GM12878 (cell line): ENCODE measurements around the gene CD300E. TPM values are rescaled to one million over a fixed set of nuclear protein-coding genes. Genes with fewer than 3 reads are reported as not detected.
A peak's percentile ranks its signal among the peaks of the same experiment; 100 is the strongest.

Experiments used
- BRCA1 ChIP-seq: IDR thresholded peaks from 2 replicates; pipeline ENCODE4 v1.6.1; 2011; ENCODE audit warnings: low read depth, low read length, improper control_type of control experiment
- LARP7 ChIP-seq: fragments of 450-650 bp; IDR thresholded peaks from 2 replicates; pipeline ENCODE4 v1.6.1; 2017; ENCODE audit warnings: mild to moderate bottlenecking
- MEF2B ChIP-seq: fragments of 450-650 bp; IDR thresholded peaks from 2 replicates; pipeline ENCODE4 v1.6.1; 2018; ENCODE audit warnings: mild to moderate bottlenecking, moderate library complexity; ENCODE audit not compliant: partially characterized antibody, poor library complexity, severe bottlenecking
- MLLT1 ChIP-seq: fragments of 450-650 bp; IDR thresholded peaks from 2 replicates; pipeline ENCODE4 v1.6.1; 2016; ENCODE audit warnings: mild to moderate bottlenecking
- YY1 ChIP-seq: IDR thresholded peaks from 2 replicates; pipeline ENCODE4 v1.6.1; 2011; ENCODE audit warnings: low read depth, mild to moderate bottlenecking, low read length
- ZNF384 ChIP-seq: IDR thresholded peaks from 2 replicates; pipeline ENCODE4 v1.6.1; 2012; ENCODE audit warnings: low read depth, mild to moderate bottlenecking, low read length, improper control_type of control experiment, borderline replicate concordance
- polyA plus RNA-seq, 11 experiments: library from polyadenylated mRNA; depleted of rRNA in 4 of 11; unstranded in 6 of 11; stranded (reverse) in 5 of 11; fragments of >200 nt; fragmentation: Nextera tagmentation in 4 of 11; fragmentation: Illumina TruSeq in 1 of 11; extraction: Ambion mirVana in 4 of 11; extraction: Trizol in 1 of 11; gene quantifications; 1 replicate in 1 of 11; 2 replicates in 10 of 11; pipeline versions ENCODE4 v1.2.1 to v1.2.3, GENCODE V29; 2011 to 2016; ENCODE audit warnings: inconsistent platforms in 2 of 11, missing spikeins in 2 of 11, low read depth in 1 of 11
- total RNA-seq, 4 experiments: library from RNA; depleted of rRNA in 3 of 4; stranded (reverse); fragments of >200 nt in 3 of 4; fragmentation: Illumina TruSeq in 1 of 4; extraction: Trizol in 1 of 4; gene quantifications; 2 replicates each; pipeline versions ENCODE4 v1.2.1 to v1.2.3, GENCODE V29; 2013 to 2021
- TF ChIP-seq, protein P1 (sequence below): fragments of 450-650 bp; IDR thresholded peaks from 2 replicates; pipeline ENCODE4 v1.6.1; 2017; ENCODE audit warnings: mild to moderate bottlenecking, moderate library complexity

Gene CD300E
- total and polyA plus RNA-seq, 10 of the 15 experiments (the other 5 are each of a cell fraction or from before 2014, with no cell fraction given): not detected

- TF ChIP-seq, protein P1, sequence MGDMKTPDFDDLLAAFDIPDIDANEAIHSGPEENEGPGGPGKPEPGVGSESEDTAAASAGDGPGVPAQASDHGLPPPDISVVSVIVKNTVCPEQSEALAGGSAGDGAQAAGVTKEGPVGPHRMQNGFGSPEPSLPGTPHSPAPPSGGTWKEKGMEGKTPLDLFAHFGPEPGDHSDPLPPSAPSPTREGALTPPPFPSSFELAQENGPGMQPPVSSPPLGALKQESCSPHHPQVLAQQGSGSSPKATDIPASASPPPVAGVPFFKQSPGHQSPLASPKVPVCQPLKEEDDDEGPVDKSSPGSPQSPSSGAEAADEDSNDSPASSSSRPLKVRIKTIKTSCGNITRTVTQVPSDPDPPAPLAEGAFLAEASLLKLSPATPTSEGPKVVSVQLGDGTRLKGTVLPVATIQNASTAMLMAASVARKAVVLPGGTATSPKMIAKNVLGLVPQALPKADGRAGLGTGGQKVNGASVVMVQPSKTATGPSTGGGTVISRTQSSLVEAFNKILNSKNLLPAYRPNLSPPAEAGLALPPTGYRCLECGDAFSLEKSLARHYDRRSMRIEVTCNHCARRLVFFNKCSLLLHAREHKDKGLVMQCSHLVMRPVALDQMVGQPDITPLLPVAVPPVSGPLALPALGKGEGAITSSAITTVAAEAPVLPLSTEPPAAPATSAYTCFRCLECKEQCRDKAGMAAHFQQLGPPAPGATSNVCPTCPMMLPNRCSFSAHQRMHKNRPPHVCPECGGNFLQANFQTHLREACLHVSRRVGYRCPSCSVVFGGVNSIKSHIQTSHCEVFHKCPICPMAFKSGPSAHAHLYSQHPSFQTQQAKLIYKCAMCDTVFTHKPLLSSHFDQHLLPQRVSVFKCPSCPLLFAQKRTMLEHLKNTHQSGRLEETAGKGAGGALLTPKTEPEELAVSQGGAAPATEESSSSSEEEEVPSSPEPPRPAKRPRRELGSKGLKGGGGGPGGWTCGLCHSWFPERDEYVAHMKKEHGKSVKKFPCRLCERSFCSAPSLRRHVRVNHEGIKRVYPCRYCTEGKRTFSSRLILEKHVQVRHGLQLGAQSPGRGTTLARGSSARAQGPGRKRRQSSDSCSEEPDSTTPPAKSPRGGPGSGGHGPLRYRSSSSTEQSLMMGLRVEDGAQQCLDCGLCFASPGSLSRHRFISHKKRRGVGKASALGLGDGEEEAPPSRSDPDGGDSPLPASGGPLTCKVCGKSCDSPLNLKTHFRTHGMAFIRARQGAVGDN: no peak
- TF ChIP-seq MLLT1 (no peak), LARP7 (no peak), ZNF384 (no peak), BRCA1 (no peak), YY1 (no peak), MEF2B (peak; percentile 33)
Observed at GRCh38 chr17:74639704-74640151, 16.2 kb upstream of the CD300E start (continued).
